GM12878 (cell line): ENCODE measurements around the gene TMUB1. TPM values are rescaled to one million over a fixed set of nuclear protein-coding genes. Genes with fewer than 3 reads are reported as not detected.

Experiments used
- ATAC-seq: fragments of 200-7000 bp; cut with Tn5 transposase; 3 replicates; pipeline ENCODE4 v1.9.1; 2020; ENCODE audit warnings: mild to moderate bottlenecking, moderate library complexity
- BruUV-seq: library from RNA; stranded (reverse); fragments of 400-500 nt; replicated peaks from 2 replicates; lab custom pipeline; 2021; lab: Mats Ljungman, UMichigan
- CTCF ChIA-PET: fragments of 300-600 bp; sonication (Branson Sonifier 250); formaldehyde crosslinking; extraction: SDS; loops from one replicate; lab custom pipeline; 2021; ENCODE audit warnings: inconsistent platforms; lab: Yijun Ruan, JAX
- POLR2A ChIA-PET: fragments of 350-600 bp; formaldehyde crosslinking; extraction: SDS; loops from one replicate; lab custom pipeline; 2021; ENCODE audit warnings: inconsistent platforms; lab: Charles Lee
- RAD21 ChIA-PET: fragments of 300-600 bp; sonication (Branson Sonifier 250); formaldehyde crosslinking; loops from one replicate; lab custom pipeline; 2023; ENCODE audit warnings: antibody characterized with exemption; ENCODE audit not compliant: unreplicated experiment; lab: Charles Lee
- SMC1A ChIA-PET: fragments of 300-600 bp; sonication (Branson Sonifier 250); formaldehyde crosslinking; loops from one replicate; lab custom pipeline; 2023; ENCODE audit not compliant: unreplicated experiment, uncharacterized antibody; lab: Charles Lee
- DNase-seq: peaks from one replicate; pipeline ENCODE4 v3.0.0-alpha.2; 2011; ENCODE audit warnings: low read depth, low spot score
- FAIRE-seq: peaks from 3 replicates; lab custom pipeline; 2011; peaks lifted over from hg19 to GRCh38; lab: Jason Lieb, UNC
- H2AFZ ChIP-seq: 2 replicates; pipeline ENCODE4 v1.6.0; 2011; ENCODE audit warnings: low read depth, low read length, control low read depth; ENCODE audit not compliant: control insufficient read depth
- H3K27ac ChIP-seq: 2 replicates; pipeline ENCODE4 v1.5.1; 2011; ENCODE audit warnings: control low read depth; ENCODE audit not compliant: control insufficient read depth, insufficient read depth
- H3K27me3 ChIP-seq, 2 experiments: replicated peaks in 1 of 2; 2 replicates each; pipeline versions ENCODE4 v1.6.0 to v1.6.1; 2011; ENCODE audit warnings: low read length in 1 of 2; ENCODE audit not compliant: control insufficient read depth in 2 of 2, insufficient read depth in 2 of 2
- H3K36me3 ChIP-seq, 2 experiments: 2 replicates each; pipeline ENCODE4 v1.5.1; 2011; ENCODE audit warnings: low read length in 1 of 2; ENCODE audit not compliant: control insufficient read depth in 2 of 2, insufficient read depth in 2 of 2
- H3K4me1 ChIP-seq: 2 replicates; pipeline ENCODE4 v1.6.1; 2011; ENCODE audit warnings: mild to moderate bottlenecking, low read length, moderate library complexity, mixed read lengths; ENCODE audit not compliant: control insufficient read depth, insufficient read depth
- H3K4me2 ChIP-seq: 2 replicates; pipeline ENCODE4 v1.6.0; 2011; ENCODE audit warnings: control low read depth; ENCODE audit not compliant: control insufficient read depth, insufficient read depth
- H3K4me3 ChIP-seq: fragments of 200-600 bp; sonication (generic); 2 replicates; pipeline ENCODE4 v1.5.1; 2016
- H3K79me2 ChIP-seq: 2 replicates; pipeline ENCODE4 v1.6.0; 2011; ENCODE audit warnings: low read length; ENCODE audit not compliant: control insufficient read depth, insufficient read depth
- H3K9ac ChIP-seq: 2 replicates; pipeline ENCODE4 v1.8.0; 2011; ENCODE audit warnings: low read length, control low read depth, mixed read lengths; ENCODE audit not compliant: control insufficient read depth, insufficient read depth
- H3K9me3 ChIP-seq: replicated peaks from 3 replicates; pipeline ENCODE4 v1.5.1; 2011; ENCODE audit warnings: mild to moderate bottlenecking, low read length; ENCODE audit not compliant: control insufficient read depth, insufficient read depth
- H4K20me1 ChIP-seq: 2 replicates; pipeline ENCODE4 v1.6.0; 2011; ENCODE audit not compliant: control insufficient read depth, insufficient read depth
- BHLHE40 ChIP-seq, 2 experiments: fragments of 450-650 bp in 1 of 2; IDR thresholded peaks; 2 replicates each; pipeline ENCODE4 v1.6.1; 2011 to 2017; ENCODE audit warnings: low read depth in 2 of 2, borderline replicate concordance in 1 of 2, improper control_type of control experiment in 1 of 2, low read length in 1 of 2, mild to moderate bottlenecking in 1 of 2
- BRCA1 ChIP-seq: IDR thresholded peaks from 2 replicates; pipeline ENCODE4 v1.6.1; 2011; ENCODE audit warnings: low read depth, low read length, improper control_type of control experiment
- CBFB ChIP-seq: IDR thresholded peaks from 2 replicates; pipeline ENCODE4 v1.6.1; 2016; ENCODE audit warnings: antibody characterized with exemption, low read depth
- HSF1 ChIP-seq: fragments of 150-350 bp; IDR thresholded peaks from 2 replicates; pipeline ENCODE4 v1.6.1; 2014; ENCODE audit warnings: mild to moderate bottlenecking, low read depth, low read length
- JUNB ChIP-seq: IDR thresholded peaks from 2 replicates; pipeline ENCODE4 v1.6.1; 2016; ENCODE audit warnings: antibody characterized with exemption, mild to moderate bottlenecking
- SKIL ChIP-seq: fragments of 450-650 bp; IDR thresholded peaks from 2 replicates; pipeline ENCODE4 v1.6.1; 2017; ENCODE audit warnings: mild to moderate bottlenecking, low read depth, inconsistent platforms; ENCODE audit not compliant: poor library complexity, severe bottlenecking
- SP1 ChIP-seq: IDR thresholded peaks from one replicate; pipeline ENCODE4 v1.6.1; 2011; ENCODE audit warnings: low read depth, low read length
- TAF1 ChIP-seq: IDR thresholded peaks from 2 replicates; pipeline ENCODE4 v1.6.1; 2011; ENCODE audit warnings: mild to moderate bottlenecking, low read depth, low read length, borderline replicate concordance
- ZZZ3 ChIP-seq: IDR thresholded peaks from 2 replicates; pipeline ENCODE4 v1.6.1; 2011; ENCODE audit warnings: low read depth; ENCODE audit not compliant: control insufficient read depth, insufficient read length
- WGBS: methylation state at CpG from one replicate; pipeline ENCODE4 v1.1.6; 2016; ENCODE audit warnings: low lambda C conversion rate; ENCODE audit not compliant: insufficient replicate concordance, insufficient coverage; ENCODE audit errors: missing lambda C conversion rate; 5-methylcytosine and 5-hydroxymethylcytosine counted together
- in situ Hi-C: fragments of 300-500 bp; cut with MboI; formaldehyde crosslinking; loops from 9 replicates; pipeline ENCODE4 v1.14.3; 2018; ENCODE audit warnings: mixed read lengths
- intact Hi-C: fragments of 100-400 bp; cut with micrococcal nuclease; formaldehyde crosslinking; loops from one replicate; pipeline ENCODE4 v1.14.2; 2022; ENCODE audit not compliant: unreplicated experiment
- polyA plus RNA-seq, 11 experiments: library from polyadenylated mRNA; depleted of rRNA in 4 of 11; unstranded in 6 of 11; stranded (reverse) in 5 of 11; fragments of >200 nt; fragmentation: Nextera tagmentation in 4 of 11; fragmentation: Illumina TruSeq in 1 of 11; extraction: Ambion mirVana in 4 of 11; extraction: Trizol in 1 of 11; gene quantifications; 1 replicate in 1 of 11; 2 replicates in 10 of 11; pipeline versions ENCODE4 v1.2.1 to v1.2.3, GENCODE V29; 2011 to 2016; ENCODE audit warnings: inconsistent platforms in 2 of 11, missing spikeins in 2 of 11, low read depth in 1 of 11
- total RNA-seq, 4 experiments: library from RNA; depleted of rRNA in 3 of 4; stranded (reverse); fragments of >200 nt in 3 of 4; fragmentation: Illumina TruSeq in 1 of 4; extraction: Trizol in 1 of 4; gene quantifications; 2 replicates each; pipeline versions ENCODE4 v1.2.1 to v1.2.3, GENCODE V29; 2013 to 2021

Gene TMUB1
- total and polyA plus RNA-seq, 10 of the 15 experiments (the other 5 are each of a cell fraction or from before 2014, with no cell fraction given): 0.27 to 79.5 (median 41.3) TPM; not detected in 1

- H3K27ac ChIP-seq: no peak overlapping the region
- no peak for TF ChIP-seq BHLHE40 (IDR thresholded peaks at IDR 0.05; ENCODE audit: borderline replicate concordance in 1 of 2, low read depth in 2 of 2, low read length in 1 of 2)
- TF ChIP-seq TAF1: no peak
- TF ChIP-seq BRCA1: no peak
- no peak for TF ChIP-seq CBFB
- no peak for TF ChIP-seq HSF1
- no peak for TF ChIP-seq ZZZ3
- no peak for TF ChIP-seq SP1
- TF ChIP-seq SKIL: no peak
- TF ChIP-seq JUNB: no peak
- no peaks in the 10 kb centered on the region for H3K27me3 ChIP-seq
- H3K9ac ChIP-seq: peak overlapping the region; percentile 86; the same call in 1 of the 2 replicates
- no peaks in the 10 kb centered on the region for H4K20me1 ChIP-seq
- BruUV-seq: no TSS peak
- H3K9me3 ChIP-seq: no peaks in the 10 kb centered on the region
- H3K36me3 ChIP-seq: peaks cover 0 to 6% of the 10 kb centered on the region in 2 experiments; a peak in 3 of 4 replicates
- FAIRE-seq (no peak), DNase-seq (no peak), ATAC-seq (no peak)
- intact Hi-C loops (no loop called here), in situ Hi-C loops (no loop called here)
- CTCF ChIA-PET: interaction anchor here (0.6 to 1.8 kb wide), 5 partner anchors 16 to 183 kb away, joined by 4 to 8 read pairs (median 5); no protein-coding TSS in a partner anchor
- H3K79me2 ChIP-seq: peaks cover 21% of the 10 kb centered on the region
- SMC1A ChIA-PET: no interaction called here
- 0 out of 2 replicates have a peak overlapping the region, but pooled peaks have one; percentile 99 for H3K4me3 ChIP-seq
- peaks cover 24% of the 10 kb centered on the region for H3K4me1 ChIP-seq
- H2AFZ ChIP-seq: no peak overlapping the region
- POLR2A ChIA-PET: no interaction called here
- WGBS: 90% methylated on average over 32 of the region's 33 CpGs
- RAD21 ChIA-PET: no interaction called here
- peak overlapping the region; percentile 96; the same call in 1 of the 2 replicates for H3K4me2 ChIP-seq
Observed at GRCh38 chr7:151061213-151062110, 21.8 kb downstream of the TMUB1 start.
